CMK (cell line): Measurements from ENCODE around the gene LLGL2.

ENCODE experiments used
- DNase-seq: peaks from one replicate; pipeline ENCODE4 v3.0.0-alpha.2; 2010; ENCODE audit warnings: low read depth

LLGL2 gene

GRCh38 chr17:75550139-75550465 is 24.6 kb downstream of the LLGL2 start:
- DNase-seq = no peak

GRCh38 chr17:75551266-75551665 is 25.8 kb downstream of the LLGL2 start:
- DNase-seq = no peak

- no peak for DNase-seq
Measured at GRCh38 chr17:75552425-75553294, 27.2 kb downstream of the LLGL2 start.

- DNase-seq = no peak
Measured at GRCh38 chr17:75553295-75554110, 28.0 kb downstream of the LLGL2 start.

- no peak for DNase-seq
Measured at GRCh38 chr17:75555679-75556153, 30.2 kb downstream of the LLGL2 start.

- DNase-seq = no peak
Measured at GRCh38 chr17:75557075-75557851, 31.8 kb downstream of the LLGL2 start.

- DNase-seq = no peak
Measured at GRCh38 chr17:75557852-75558665, 32.6 kb downstream of the LLGL2 start.

GRCh38 chr17:75558666-75559530 is 33.4 kb downstream of the LLGL2 start:
- no peak for DNase-seq

GRCh38 chr17:75559958-75560533 is 34.5 kb downstream of the LLGL2 start:
- no peak for DNase-seq

GRCh38 chr17:75561927-75562603 is 36.6 kb downstream of the LLGL2 start:
- DNase-seq = no peak

- DNase-seq = no peak
Measured at GRCh38 chr17:75563063-75563758, 37.7 kb downstream of the LLGL2 start.

GRCh38 chr17:75564195-75564594 is 38.7 kb downstream of the LLGL2 start:
- DNase-seq = no peak

GRCh38 chr17:75565066-75565465 is 39.6 kb downstream of the LLGL2 start:
- no peak for DNase-seq

- no peak for DNase-seq
Measured at GRCh38 chr17:75565618-75566017, 40.1 kb downstream of the LLGL2 start.

- no peak for DNase-seq
Measured at GRCh38 chr17:75566416-75566815, 40.9 kb downstream of the LLGL2 start.

GRCh38 chr17:75566834-75567233 is 41.3 kb downstream of the LLGL2 start:
- DNase-seq = no peak

- DNase-seq = no peak
Measured at GRCh38 chr17:75568412-75569255, 43.1 kb downstream of the LLGL2 start.
